HG03521 (cell line): ENCODE results near the gene HEXIM1.

Experiments used
- ATAC-seq: cut with Tn5 transposase; IDR thresholded peaks from one replicate; pipeline ENCODE4 v1.9.1; 2021; ENCODE audit warnings: mild to moderate bottlenecking, moderate library complexity; ENCODE audit not compliant: unreplicated experiment

HEXIM1 gene

GRCh38 chr17:45168991-45169752 lies 20.9 kb downstream of the HEXIM1 start:
- no peak for ATAC-seq

DNA sequence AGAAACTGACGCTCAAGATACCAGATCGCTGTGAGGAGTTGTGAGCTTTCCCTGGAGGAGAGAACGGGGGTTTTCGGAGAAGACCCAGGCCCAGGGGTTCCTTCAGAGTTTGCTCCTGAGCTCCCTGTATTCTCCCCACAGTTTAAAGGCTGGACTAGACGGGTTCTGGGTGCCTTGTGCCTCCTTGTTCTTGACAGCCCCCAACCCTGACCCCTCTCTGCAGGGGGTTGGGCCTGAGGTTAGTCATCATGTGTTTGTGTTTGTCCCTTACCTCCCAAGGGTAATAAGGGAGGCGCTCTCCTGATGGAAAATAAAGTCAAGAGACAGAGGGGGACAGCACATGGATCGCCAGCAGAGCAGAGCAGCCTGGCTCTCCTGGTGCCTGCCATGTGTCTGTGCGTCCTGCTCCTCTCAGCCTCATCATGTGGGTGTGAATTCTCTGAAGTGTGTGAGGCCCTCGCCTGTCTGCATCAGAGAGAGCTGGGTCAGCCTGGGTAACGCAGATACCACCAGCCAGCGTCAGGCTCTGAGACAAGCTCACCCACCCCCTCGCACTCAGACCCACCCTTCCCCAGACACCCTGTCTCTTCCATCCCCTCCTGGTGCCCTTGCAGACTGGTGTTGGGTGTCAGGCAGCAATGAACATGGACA lies 22.1 kb downstream of the HEXIM1 start:
- ATAC-seq: no peak

DNA sequence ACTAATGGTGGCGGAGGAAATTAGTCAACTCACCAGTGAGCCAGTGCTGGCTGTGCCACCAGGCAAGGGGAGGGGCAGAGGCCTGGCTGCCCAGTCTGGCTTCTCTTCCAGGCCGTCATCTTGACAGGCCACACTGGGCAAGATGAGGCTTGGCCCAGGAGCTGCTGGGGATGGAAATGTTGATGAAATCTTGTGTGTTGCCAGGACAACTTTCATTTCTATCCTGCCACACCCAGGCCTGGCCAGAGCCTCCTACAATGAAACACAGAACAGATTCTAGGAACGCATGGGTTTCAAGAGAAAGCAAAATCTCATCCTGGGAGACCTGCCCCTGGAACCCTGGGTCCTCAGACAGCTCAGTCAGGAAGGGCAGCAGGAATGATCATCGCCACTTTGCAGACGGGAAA lies 22.7 kb downstream of the HEXIM1 start:
- no peak for ATAC-seq

- ATAC-seq: no peak
These were observed 23.3 kb downstream of the HEXIM1 start for GRCh38 chr17:45171338-45172231.

GRCh38 chr17:45172232-45172540 lies 23.9 kb downstream of the HEXIM1 start:
- ATAC-seq: no peak

DNA sequence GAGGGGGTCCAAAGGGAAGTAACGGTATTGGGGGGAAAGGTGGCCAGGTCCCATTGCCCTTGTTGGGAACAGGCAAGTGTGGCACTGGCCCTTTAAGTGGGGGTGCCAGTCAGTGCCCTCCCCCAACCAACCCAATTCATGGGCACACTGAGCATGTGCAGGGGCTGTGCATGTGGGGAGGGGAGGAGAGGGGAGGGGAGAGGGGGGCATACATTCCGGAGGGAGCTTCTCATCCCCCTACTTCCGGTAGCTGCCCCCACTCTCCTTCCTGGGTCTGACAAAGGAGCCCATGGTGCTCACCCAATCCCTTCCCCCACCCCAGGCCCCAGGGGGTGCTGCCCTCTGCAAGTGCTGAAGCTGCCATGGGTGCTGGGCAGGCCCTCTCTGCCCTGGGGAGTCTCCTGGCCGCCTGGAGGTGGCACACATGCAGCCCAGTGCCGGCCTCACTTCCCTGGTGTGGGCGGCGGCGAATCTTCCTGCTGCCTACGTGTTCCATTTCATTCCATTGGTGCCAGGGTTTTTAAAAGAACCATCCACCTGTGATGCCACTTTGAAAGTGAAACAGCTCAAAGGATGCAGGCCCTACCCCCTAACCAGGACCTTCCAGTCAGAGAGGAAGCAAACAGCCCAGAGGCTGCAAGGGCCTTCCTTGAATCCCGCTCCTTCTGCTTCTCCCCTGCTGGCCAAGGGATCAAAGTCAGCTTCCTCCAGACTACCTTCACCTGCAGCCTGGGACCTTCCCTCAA lies 24.4 kb downstream of the HEXIM1 start:
- no peak for ATAC-seq

GRCh38 chr17:45175759-45176115 lies 27.5 kb downstream of the HEXIM1 start:
- no peak for ATAC-seq

GRCh38 chr17:45177563-45177962 lies 29.3 kb downstream of the HEXIM1 start:
- no peak for ATAC-seq

DNA sequence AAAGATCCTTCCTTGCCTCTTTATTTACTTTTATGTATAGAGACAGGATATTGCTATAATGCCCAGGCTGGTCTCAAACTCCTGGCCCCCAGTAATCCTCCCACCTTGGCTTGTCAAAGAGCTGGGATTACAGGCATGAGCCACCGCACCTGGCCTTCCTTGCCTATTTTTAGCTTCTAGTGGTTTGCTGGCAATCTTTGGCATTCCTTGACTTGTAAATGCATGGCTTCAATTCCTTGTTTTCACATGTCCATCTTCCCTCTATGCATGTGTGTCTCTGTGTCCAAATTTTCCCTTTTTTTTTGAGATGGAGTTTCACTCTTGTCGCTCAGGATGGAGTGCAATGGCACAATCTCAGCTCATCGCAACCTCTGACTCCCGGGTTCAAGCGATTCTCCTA lies 35.9 kb downstream of the HEXIM1 start:
- no peak for ATAC-seq

DNA sequence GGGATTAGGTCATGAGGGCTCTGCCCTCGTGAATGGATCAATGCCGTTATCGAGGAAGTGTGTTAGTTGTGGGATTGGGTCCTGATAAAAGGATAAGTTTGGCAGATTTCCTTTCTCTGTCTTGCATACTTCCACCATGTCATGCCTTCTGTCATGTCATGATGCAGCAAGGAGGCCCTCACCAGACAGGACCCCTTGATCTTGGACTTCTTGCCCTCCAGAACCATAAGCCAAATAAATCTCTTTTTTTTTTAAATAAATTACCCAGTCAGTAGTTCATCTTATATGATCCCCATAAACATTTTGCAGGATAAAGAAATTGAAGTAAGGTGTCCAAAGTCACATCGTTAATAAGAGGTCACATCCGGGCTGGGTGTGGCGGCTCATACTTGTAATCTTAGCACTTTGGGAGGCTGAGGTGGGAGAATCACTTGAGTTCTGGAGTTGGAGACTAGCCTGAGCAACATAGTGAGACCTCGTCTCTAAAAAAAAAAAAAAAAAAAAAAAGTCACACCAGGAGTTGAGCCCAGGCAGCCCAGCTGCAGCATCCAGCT lies 38.6 kb downstream of the HEXIM1 start:
- no peak for ATAC-seq

- ATAC-seq: no peak
These were observed 40.7 kb downstream of the HEXIM1 start for GRCh38 chr17:45189009-45189408.

DNA sequence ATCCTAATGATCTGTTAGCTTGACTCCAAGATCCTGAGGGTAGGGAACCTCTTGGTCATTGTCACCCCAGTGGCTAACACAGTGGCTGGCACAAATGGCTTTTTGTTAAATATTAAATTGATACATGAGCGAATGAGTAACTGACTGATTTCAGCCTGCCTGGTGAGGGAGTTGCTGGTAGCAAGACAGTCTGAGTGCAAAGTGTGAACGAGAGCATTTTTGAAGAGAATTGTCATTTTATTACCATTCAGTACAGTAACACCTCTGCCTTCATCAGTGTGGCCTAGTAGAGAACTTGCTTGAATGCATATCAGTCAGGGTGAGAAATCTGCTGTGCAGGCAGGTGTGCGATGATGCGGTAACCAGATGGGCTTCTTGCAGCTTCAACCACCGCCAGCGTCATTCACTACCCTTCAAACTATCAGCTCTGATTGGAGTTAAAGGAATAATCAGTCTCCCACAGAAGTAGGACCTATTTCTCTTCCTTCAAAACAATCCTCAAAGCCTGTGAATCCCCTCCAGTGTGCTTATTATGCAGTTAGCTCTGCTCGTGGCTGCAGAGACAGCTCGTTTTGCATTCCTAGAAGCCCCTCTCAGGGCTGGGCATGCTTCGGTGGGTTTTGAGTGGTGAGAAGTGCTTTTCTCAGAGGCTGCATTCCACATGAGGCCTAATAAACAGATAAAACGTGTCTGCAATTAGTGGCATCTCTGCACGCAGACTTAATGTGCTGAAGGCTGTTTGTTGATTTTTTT lies 42.4 kb downstream of the HEXIM1 start:
- ATAC-seq: no peak

DNA sequence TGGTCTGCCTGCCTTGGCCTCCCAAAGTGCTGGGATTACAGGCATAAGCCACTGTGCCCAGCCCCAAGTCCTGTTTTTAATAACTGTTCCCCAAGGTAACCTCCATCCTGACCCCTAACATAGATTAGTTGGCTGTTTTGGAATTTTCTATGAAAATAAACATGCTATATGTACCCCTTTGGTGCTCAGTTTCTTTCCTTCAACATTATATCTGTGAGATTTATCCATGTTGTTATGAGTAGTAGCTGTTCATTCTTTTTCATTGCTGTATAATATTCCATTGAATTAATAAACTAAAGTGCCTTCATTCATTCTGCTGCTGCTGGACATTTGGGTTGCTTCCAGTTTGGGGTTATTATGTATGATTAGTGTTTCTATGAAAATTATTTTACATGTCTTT lies 47.1 kb downstream of the HEXIM1 start:
- no peak for ATAC-seq

DNA sequence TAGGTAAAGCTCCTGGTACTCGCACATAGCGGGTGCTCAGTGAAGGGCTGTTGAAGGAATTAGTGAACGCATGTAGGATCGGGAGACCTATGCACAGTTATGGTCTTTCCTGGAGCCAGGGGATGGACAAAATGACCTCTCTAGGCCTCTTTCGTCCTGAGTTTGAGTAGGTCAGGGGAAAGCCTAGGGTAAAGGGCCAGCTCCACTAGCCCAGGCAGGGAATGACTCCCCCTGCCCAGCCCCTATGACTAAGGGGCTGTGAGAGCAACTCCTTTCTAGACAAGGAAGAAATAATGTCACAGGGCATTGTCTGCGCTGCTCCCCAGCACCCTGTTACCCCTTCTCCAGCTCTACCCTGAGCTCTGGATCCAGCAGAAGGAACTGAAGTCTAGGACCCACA lies 48.8 kb downstream of the HEXIM1 start:
- ATAC-seq: no peak

- ATAC-seq: peak; percentile 80
These were observed 49.5 kb downstream of the HEXIM1 start for GRCh38 chr17:45197555-45198334.

DNA sequence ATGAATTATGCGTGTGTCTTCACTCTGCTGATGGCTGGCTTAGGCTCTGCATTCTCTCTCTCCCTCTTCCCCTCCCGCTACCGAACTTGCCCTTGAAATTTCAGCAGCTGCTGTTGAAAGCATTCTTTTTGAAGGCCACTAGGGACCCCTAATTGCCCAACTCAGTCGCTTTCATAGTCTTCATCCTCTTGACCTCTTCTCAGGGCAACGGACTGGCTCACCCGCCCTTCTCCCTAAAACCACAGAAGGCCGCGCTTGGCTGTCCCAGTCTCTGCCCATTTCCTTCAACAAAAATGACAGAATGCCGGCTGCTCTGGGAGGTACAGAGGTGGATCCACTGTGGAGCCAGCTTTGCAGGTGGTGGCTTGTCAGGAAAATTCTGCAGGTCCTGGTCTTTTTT lies 52.4 kb downstream of the HEXIM1 start:
- ATAC-seq: no peak

DNA sequence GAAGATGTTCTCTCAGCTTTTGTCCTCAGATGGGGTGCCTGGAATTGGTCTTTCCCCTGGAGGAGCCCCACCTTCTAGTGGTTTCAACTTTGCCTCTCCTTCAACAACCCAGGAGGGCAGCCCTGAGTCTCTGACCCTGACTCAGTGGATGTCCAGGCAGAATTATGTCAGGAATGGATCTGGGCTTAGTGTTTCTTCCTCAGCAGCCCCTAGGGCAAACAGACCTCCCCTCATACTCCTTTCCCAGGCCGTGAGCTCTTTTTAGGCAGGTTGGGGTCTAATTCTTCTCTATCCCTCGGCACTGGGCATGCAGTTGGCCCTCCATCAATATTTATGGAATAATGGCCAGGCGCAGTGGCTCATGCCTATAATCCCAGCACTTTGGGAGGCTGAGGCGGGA lies 53.2 kb downstream of the HEXIM1 start:
- ATAC-seq: no peak
